Gastrocnemius medialis (tissue), 4 donors: ENCODE measurements around the gene QDPR.

Source experiments
- CTCF ChIP-seq, 5 experiments: fragments of 450-650 bp in 3 of 5; fragments of 200-600 bp in 2 of 5; sonication (generic) in 2 of 5; IDR thresholded peaks in 4 of 5; conservative IDR thresholded peaks in 1 of 5; 1 replicate in 4 of 5; 2 replicates in 1 of 5; pipeline ENCODE4 v1.5.1; 2016 to 2019; ENCODE audit warnings: antibody characterized with exemption in 5 of 5, mild to moderate bottlenecking in 3 of 5, moderate library complexity in 3 of 5
- POLR2A ChIP-seq, 2 donors: fragments of 450-650 bp; IDR thresholded peaks; one replicate each; pipeline ENCODE4 v1.6.1; 2017; ENCODE audit warnings: antibody characterized with exemption in 2 of 2, mild to moderate bottlenecking in 2 of 2, moderate library complexity in 2 of 2

- TF ChIP-seq CTCF (IDR thresholded peaks at IDR 0.05 in 4 of 5, conservative IDR thresholded peaks at IDR 0.05 in 1 of 5) (no peak), POLR2A (IDR thresholded peaks at IDR 0.05) (no peak)
Measured at GRCh38 chr4:17546678-17547077, 34.8 kb upstream of the QDPR start.
